Panc1 (cell line): ENCODE data around the gene CABCOCO1. TPM values are rescaled to one million over a fixed set of nuclear protein-coding genes. Genes with fewer than 3 reads are reported as not detected.

Source experiments
- ATAC-seq: fragments of 200-7000 bp; cut with Tn5 transposase; 2 replicates; pipeline ENCODE4 v1.9.1; 2020; ENCODE audit warnings: mild to moderate bottlenecking, moderate library complexity
- BruUV-seq: library from RNA; stranded (reverse); fragments of 400-500 nt; replicated peaks from 2 replicates; lab custom pipeline; 2021; lab: Mats Ljungman, UMichigan
- CTCF ChIA-PET: fragments of 300-600 bp; sonication (Branson Sonifier 250); formaldehyde crosslinking; loops from one replicate; lab custom pipeline; 2022; ENCODE audit warnings: antibody characterized with exemption; lab: Charles Lee
- POLR2A ChIA-PET: fragments of 300-600 bp; sonication (Branson Sonifier 250); formaldehyde crosslinking; loops from one replicate; lab custom pipeline; 2022; ENCODE audit warnings: antibody characterized with exemption; lab: Charles Lee
- DNase-seq: peaks from one replicate; pipeline ENCODE4 v3.0.0-alpha.2; 2010; ENCODE audit warnings: low read depth, low spot score
- H3K27ac ChIP-seq: 2 replicates; pipeline ENCODE4 v1.5.1; 2011; ENCODE audit warnings: mild to moderate bottlenecking, low read length, inconsistent platforms
- H3K27me3 ChIP-seq: fragments of 200-500 bp; sonication (Bioruptor generic); 2 replicates; pipeline ENCODE4 v1.6.0; 2014; ENCODE audit warnings: low read length, inconsistent platforms; ENCODE audit not compliant: control insufficient read depth, insufficient read depth
- H3K36me3 ChIP-seq: fragments of 200-500 bp; sonication (Bioruptor generic); 2 replicates; pipeline ENCODE4 v1.5.1; 2014; ENCODE audit warnings: inconsistent platforms, mild to moderate bottlenecking, low read length, moderate library complexity; ENCODE audit not compliant: control insufficient read depth, insufficient read depth
- H3K4me1 ChIP-seq: 2 replicates; pipeline ENCODE4 v1.5.1; 2011; ENCODE audit warnings: inconsistent platforms, mild to moderate bottlenecking, low read length, moderate library complexity; ENCODE audit not compliant: control insufficient read depth, insufficient read depth
- H3K4me3 ChIP-seq, 2 experiments: 2 replicates each; pipeline ENCODE4 v1.5.1; 2011 to 2012; ENCODE audit warnings: low read depth in 2 of 2, low read length in 2 of 2, mild to moderate bottlenecking in 2 of 2, inconsistent platforms in 1 of 2, moderate library complexity in 1 of 2
- H3K9me3 ChIP-seq: fragments of 200-500 bp; sonication (Bioruptor generic); 2 replicates; pipeline ENCODE4 v1.5.1; 2014; ENCODE audit warnings: low read depth, mild to moderate bottlenecking, inconsistent platforms, low read length, moderate library complexity; ENCODE audit not compliant: control insufficient read depth, insufficient read depth
- CTCF ChIP-seq: fragments of 450-650 bp; IDR thresholded peaks from 2 replicates; pipeline ENCODE4 v1.5.1; 2017; ENCODE audit warnings: mild to moderate bottlenecking
- POLR2AphosphoS5 ChIP-seq: IDR thresholded peaks from 2 replicates; pipeline ENCODE4 v1.6.1; 2012; ENCODE audit warnings: mild to moderate bottlenecking, low read depth, low read length, moderate library complexity
- REST ChIP-seq, 2 experiments: IDR thresholded peaks; 2 replicates each; pipeline ENCODE4 v1.6.1; 2011 to 2012; ENCODE audit warnings: low read depth in 2 of 2, control low read depth in 1 of 2, low read length in 1 of 2, mild to moderate bottlenecking in 1 of 2, moderate library complexity in 1 of 2; ENCODE audit not compliant: insufficient read depth in 1 of 2
- SIN3A ChIP-seq: IDR thresholded peaks from 2 replicates; pipeline ENCODE4 v1.6.1; 2012; ENCODE audit warnings: low read depth, mild to moderate bottlenecking, low read length, moderate library complexity, borderline replicate concordance; ENCODE audit not compliant: insufficient read depth
- TCF7L2 ChIP-seq: IDR thresholded peaks from 2 replicates; pipeline ENCODE4 v1.6.1; 2011; ENCODE audit warnings: mild to moderate bottlenecking, low read depth, low read length, inconsistent platforms
- in situ Hi-C: cut with HindIII; loops from 2 replicates; pipeline ENCODE4 v1.10.0; 2016; ENCODE audit warnings: low sequenced_read_pairs, low pct_unique_long_range_greater_than_20kb
- intact Hi-C: fragments of 100-400 bp; cut with micrococcal nuclease; formaldehyde crosslinking; loops from one replicate; pipeline ENCODE4 v1.10.0; 2022; ENCODE audit not compliant: unreplicated experiment
- total RNA-seq: library from RNA; stranded (reverse); gene quantifications from one replicate; pipeline ENCODE4 v1.2.1, GENCODE V29; 2021; ENCODE audit not compliant: unreplicated experiment

CABCOCO1 gene
- total RNA-seq, 1 experiment from 2014 or later: 4.0 TPM

- H3K4me1 ChIP-seq: peaks cover 9% of the 10 kb centered on the region; the same call in 1 of the 2 replicates
- TF ChIP-seq SIN3A: no peak
- 0 out of 2 replicates have a peak, but pooled peaks have one; percentile 28 for TF ChIP-seq TCF7L2
- no peak for TF ChIP-seq POLR2AphosphoS5
- TF ChIP-seq REST (IDR thresholded peaks at IDR 0.05; ENCODE audit: insufficient read depth in 1 of 2, low read depth in 2 of 2, low read length in 1 of 2): no peak
- DNase-seq (no peak), ATAC-seq (no peak)
- no peak overlapping the region for H3K4me3 ChIP-seq
- no peaks in the 10 kb centered on the region for H3K36me3 ChIP-seq
- H3K9me3 ChIP-seq: no peaks in the 10 kb centered on the region
- no TSS peak for BruUV-seq
- intact Hi-C loops (no loop called here), in situ Hi-C loops (no loop called here)
- CTCF ChIA-PET: no interaction called here
- H3K27me3 ChIP-seq: no peaks in the 10 kb centered on the region
- POLR2A ChIA-PET: interaction anchor here (0.5 kb wide), 1 partner anchor 437 kb away, joined by 3 read pairs; no protein-coding TSS in a partner anchor
- H3K27ac ChIP-seq: peak overlapping the region; percentile 54; the same call in 1 of the 2 replicates
Observed at GRCh38 chr10:61621605-61622051, 41.1 kb upstream of the CABCOCO1 start.

- Histone ChIP-seq H3K4me1 (peaks cover 9% of the 10 kb centered on the region; the same call in 1 of the 2 replicates), H3K9me3 (no peaks in the 10 kb centered on the region), H3K36me3 (no peaks in the 10 kb centered on the region), H3K27me3 (no peaks in the 10 kb centered on the region), H3K4me3 (no peak overlapping the region), H3K27ac (peak overlapping the region; percentile 66; the same call in 1 of the 2 replicates)
- BruUV-seq: no TSS peak
- DNase-seq (no peak), ATAC-seq (no peak)
- CTCF ChIA-PET: no interaction called here
- intact Hi-C loops (no loop called here), in situ Hi-C loops (no loop called here)
- TF ChIP-seq REST (IDR thresholded peaks at IDR 0.05; ENCODE audit: insufficient read depth in 1 of 2, low read depth in 2 of 2, low read length in 1 of 2) (no peak), SIN3A (no peak), TCF7L2 (no peak), POLR2AphosphoS5 (no peak), CTCF (no peak)
- POLR2A ChIA-PET: no interaction called here
Observed at GRCh38 chr10:61623161-61623560, 39.6 kb upstream of the CABCOCO1 start.
